Testis (tissue), 2 donors: ENCODE measurements around the gene PEF1.

ENCODE experiments used
- CTCF ChIP-seq, 3 experiments: fragments of 450-650 bp in 2 of 3; fragments of 200-600 bp in 1 of 3; sonication (generic) in 1 of 3; IDR thresholded peaks; one replicate each; pipeline ENCODE4 v1.5.1; 2016 to 2019; ENCODE audit warnings: antibody characterized with exemption in 3 of 3, mild to moderate bottlenecking in 2 of 3, moderate library complexity in 1 of 3
- POLR2A ChIP-seq: fragments of 450-650 bp; IDR thresholded peaks from one replicate; pipeline ENCODE4 v1.6.1; 2017; ENCODE audit warnings: antibody characterized with exemption, mild to moderate bottlenecking, moderate library complexity

DNA sequence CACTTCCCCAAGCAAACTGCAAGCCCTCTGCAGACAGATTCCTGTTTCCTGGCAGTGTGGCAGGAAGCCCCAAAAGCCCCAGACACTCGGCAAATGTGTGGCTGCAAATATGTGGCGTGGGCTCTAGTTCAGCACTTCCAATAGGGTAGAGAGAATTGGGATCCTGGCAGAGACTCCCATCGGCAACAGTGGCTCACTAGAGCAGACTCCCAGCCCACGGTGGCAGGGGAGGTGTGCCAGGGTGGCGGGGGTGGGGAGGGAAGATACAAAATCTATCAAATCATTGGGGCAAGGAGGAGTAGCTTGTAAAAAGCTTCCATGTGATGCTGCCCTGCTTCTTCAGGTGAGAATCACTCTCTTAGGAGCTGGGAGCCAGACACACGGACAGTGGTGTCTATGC is 33.3 kb upstream of the PEF1 start:
- TF ChIP-seq POLR2A (no peak), CTCF (IDR thresholded peaks at IDR 0.05) (no peak)
